ENCODE data around the gene ZCWPW1. TPM values are rescaled to one million over a fixed set of nuclear protein-coding genes. Genes with fewer than 3 reads are reported as not detected.

Gene ZCWPW1
- total and polyA plus RNA-seq, 2 donors, result 4.8 to 33.9 TPM

- no peaks in the 10 kb centered on the region for H3K27me3 ChIP-seq (ENCODE audit: control insufficient read depth in 2 of 2, insufficient read depth in 1 of 2, low read length in 1 of 2)
- H3K9me3 ChIP-seq (ENCODE audit: control insufficient read depth in 2 of 2, insufficient read depth in 1 of 2, low read length in 1 of 2), result no peaks in the 10 kb centered on the region
- over 99% methylated on average over 3 of the region's 3 CpGs for WGBS
- peaks cover 0 to 14% of the 10 kb centered on the region in 2 donors for H3K4me1 ChIP-seq (ENCODE audit: control insufficient read depth in 2 of 2, insufficient read depth in 2 of 2, low read length in 2 of 2)
- H3K4me3 ChIP-seq (ENCODE audit: low read length in 2 of 2), result no peak overlapping the region
- H3K27ac ChIP-seq (ENCODE audit: low read depth in 1 of 2, low read length in 1 of 2), result no peak overlapping the region
- no peaks in the 10 kb centered on the region for H3K36me3 ChIP-seq (ENCODE audit: control insufficient read depth in 2 of 2, insufficient read depth in 2 of 2, low read length in 1 of 2)
- no peak for DNase-seq (ENCODE audit: low read depth in 6 of 9, low spot score in 9 of 9)
Observed at GRCh38 chr7:100400041-100400440, 28.5 kb downstream of the ZCWPW1 start.

DNA sequence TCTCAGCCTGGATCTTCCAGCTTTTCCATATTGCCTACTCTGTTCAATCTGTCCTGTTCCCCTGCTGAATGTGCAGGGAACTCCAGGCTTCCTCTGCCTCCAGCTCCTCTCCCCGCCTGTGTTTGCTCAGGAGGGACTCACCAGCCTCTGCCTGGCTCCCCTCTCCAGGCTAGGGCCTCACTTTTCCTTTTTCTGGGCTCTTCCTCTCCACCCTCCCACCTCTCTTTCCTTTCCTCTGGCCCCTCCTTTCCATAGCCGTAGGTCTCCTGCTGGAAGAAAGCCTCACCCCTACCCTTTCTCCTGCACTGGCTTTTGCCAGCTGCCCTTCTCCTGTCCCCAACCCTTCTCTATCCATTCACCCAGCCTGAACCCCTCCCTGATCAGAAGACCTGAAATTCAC lies 30.3 kb downstream of the ZCWPW1 start:
- 84% methylated on average over 2 of the region's 2 CpGs for WGBS
- Histone ChIP-seq H3K27me3 (ENCODE audit: control insufficient read depth in 2 of 2, insufficient read depth in 1 of 2, low read length in 1 of 2) (no peaks in the 10 kb centered on the region), H3K9me3 (ENCODE audit: control insufficient read depth in 2 of 2, insufficient read depth in 1 of 2, low read length in 1 of 2) (no peaks in the 10 kb centered on the region), H3K27ac (ENCODE audit: low read depth in 1 of 2, low read length in 1 of 2) (no peak overlapping the region), H3K4me1 (ENCODE audit: control insufficient read depth in 2 of 2, insufficient read depth in 2 of 2, low read length in 2 of 2) (peaks cover 0 to 19% of the 10 kb centered on the region in 2 donors), H3K36me3 (ENCODE audit: control insufficient read depth in 2 of 2, insufficient read depth in 2 of 2, low read length in 1 of 2) (no peaks in the 10 kb centered on the region), H3K4me3 (ENCODE audit: low read length in 2 of 2) (no peak overlapping the region)
- DNase-seq (ENCODE audit: low read depth in 6 of 9, low spot score in 9 of 9), result no peak

DNA sequence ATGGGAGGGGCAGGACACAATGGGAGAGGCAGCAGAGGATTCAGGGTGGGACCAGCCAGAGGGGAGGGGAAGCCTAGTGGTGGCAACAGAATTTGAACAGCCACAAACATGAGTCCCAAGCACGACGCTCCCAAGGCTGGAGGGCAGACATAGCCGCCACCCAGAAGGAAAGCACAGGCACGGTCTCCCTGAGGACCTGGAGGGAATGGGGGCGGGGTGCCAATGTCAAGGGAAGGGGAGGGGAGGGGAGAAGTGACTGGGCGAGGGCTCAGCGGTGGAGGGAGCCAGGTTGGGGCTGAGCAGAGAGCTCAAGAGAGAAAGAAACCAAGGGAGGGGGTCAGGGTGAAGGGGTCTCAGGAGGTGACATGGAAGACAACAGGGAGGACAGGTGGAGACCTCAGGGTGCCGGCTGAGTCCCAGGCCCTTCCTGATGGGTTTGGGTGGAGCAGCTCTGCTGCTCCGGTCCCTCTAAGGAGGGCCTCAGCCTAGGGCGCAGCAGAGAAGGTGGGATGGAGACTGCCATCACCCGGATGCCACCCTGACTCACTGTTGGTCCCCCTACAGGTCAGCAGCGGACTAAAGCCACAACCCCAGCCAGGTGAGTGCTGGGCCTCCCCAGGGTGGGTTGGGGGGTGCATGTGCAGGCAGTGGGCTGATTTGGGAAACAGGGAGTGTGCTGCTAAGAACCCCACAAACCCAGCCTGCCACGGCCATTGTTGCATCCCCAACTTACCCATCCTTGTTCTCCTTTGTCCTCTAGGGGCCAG lies 31.0 kb downstream of the ZCWPW1 start:
- no peak overlapping the region for H3K4me3 ChIP-seq (ENCODE audit: low read length in 2 of 2)
- no peaks in the 10 kb centered on the region for H3K36me3 ChIP-seq (ENCODE audit: control insufficient read depth in 2 of 2, insufficient read depth in 2 of 2, low read length in 1 of 2)
- no peak for DNase-seq (ENCODE audit: low read depth in 6 of 9, low spot score in 9 of 9)
- H3K4me1 ChIP-seq (ENCODE audit: control insufficient read depth in 2 of 2, insufficient read depth in 2 of 2, low read length in 2 of 2), result peaks cover 0 to 19% of the 10 kb centered on the region in 2 donors
- H3K27me3 ChIP-seq (ENCODE audit: control insufficient read depth in 2 of 2, insufficient read depth in 1 of 2, low read length in 1 of 2), result no peaks in the 10 kb centered on the region
- 94% methylated on average over 13 of the region's 13 CpGs for WGBS
- no peaks in the 10 kb centered on the region for H3K9me3 ChIP-seq (ENCODE audit: control insufficient read depth in 2 of 2, insufficient read depth in 1 of 2, low read length in 1 of 2)
- no peak overlapping the region for H3K27ac ChIP-seq (ENCODE audit: low read depth in 1 of 2, low read length in 1 of 2)

DNA sequence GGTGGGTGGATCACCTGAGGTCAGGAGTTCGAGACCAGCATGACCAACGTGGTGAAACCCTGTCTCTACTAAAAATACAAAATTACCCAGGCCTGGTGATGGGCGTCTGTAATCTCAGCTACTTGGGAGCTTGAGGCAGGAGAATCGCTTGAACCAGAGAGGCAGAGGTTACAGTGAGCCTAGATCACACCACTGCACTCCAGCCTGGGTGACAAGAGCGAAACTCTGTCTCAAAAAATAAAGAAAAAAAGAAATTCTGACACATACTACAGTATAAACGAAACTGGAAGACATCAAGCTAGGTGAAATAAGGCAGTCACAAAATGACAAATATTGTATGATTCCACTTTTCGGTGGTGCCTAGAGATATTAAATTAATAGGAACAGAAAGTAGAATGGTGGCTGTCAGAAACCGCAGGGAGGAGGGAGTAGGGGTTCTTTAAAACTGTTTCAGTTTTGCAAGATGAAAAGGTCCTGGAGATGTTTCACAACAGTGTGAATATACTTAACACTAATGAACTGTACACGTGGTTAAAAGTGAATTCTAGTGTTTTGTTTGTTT lies 32.0 kb downstream of the ZCWPW1 start:
- WGBS, result 69% methylated on average over 9 of the region's 9 CpGs
- H3K27me3 ChIP-seq (ENCODE audit: control insufficient read depth in 2 of 2, insufficient read depth in 1 of 2, low read length in 1 of 2), result no peaks in the 10 kb centered on the region

DNA sequence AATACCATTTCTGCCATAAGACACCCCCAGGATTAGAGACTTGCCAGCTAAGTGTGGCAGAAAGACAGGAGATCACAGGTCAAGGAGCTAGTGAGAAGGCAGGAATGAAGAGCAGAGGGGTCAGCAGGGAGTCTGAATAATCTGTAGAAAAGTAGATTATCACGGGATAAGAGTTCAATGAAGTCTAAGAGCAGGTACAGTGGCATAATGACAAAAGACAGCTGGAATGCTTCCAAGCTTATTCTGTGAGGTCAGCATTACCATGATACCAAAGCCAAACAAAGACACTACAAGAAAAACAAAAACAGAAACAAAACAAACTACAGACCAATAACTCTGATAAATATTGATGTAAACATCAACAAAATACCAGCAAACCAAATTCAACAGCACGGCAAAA lies 34.4 kb downstream of the ZCWPW1 start:
- Histone ChIP-seq H3K27ac (ENCODE audit: low read depth in 1 of 2, low read length in 1 of 2) (no peak overlapping the region), H3K9me3 (ENCODE audit: control insufficient read depth in 2 of 2, insufficient read depth in 1 of 2, low read length in 1 of 2) (no peaks in the 10 kb centered on the region), H3K36me3 (ENCODE audit: control insufficient read depth in 2 of 2, insufficient read depth in 2 of 2, low read length in 1 of 2) (no peaks in the 10 kb centered on the region), H3K27me3 (ENCODE audit: control insufficient read depth in 2 of 2, insufficient read depth in 1 of 2, low read length in 1 of 2) (no peaks in the 10 kb centered on the region), H3K4me3 (ENCODE audit: low read length in 2 of 2) (no peak overlapping the region), H3K4me1 (ENCODE audit: control insufficient read depth in 2 of 2, insufficient read depth in 2 of 2, low read length in 2 of 2) (peaks cover 0 to 22% of the 10 kb centered on the region in 2 donors)
- no peak for DNase-seq (ENCODE audit: low read depth in 6 of 9, low spot score in 9 of 9)
- 94% methylated on average over 2 of the region's 2 CpGs for WGBS

More for the DNA sequence above, 32.0 kb downstream of the ZCWPW1 start:
- Histone ChIP-seq H3K4me3 (ENCODE audit: low read length in 2 of 2) (no peak overlapping the region), H3K27ac (ENCODE audit: low read depth in 1 of 2, low read length in 1 of 2) (peak overlapping the region in 1 of 2 donors; percentile 13), H3K4me1 (ENCODE audit: control insufficient read depth in 2 of 2, insufficient read depth in 2 of 2, low read length in 2 of 2) (peaks cover 0 to 19% of the 10 kb centered on the region in 2 donors), H3K9me3 (ENCODE audit: control insufficient read depth in 2 of 2, insufficient read depth in 1 of 2, low read length in 1 of 2) (no peaks in the 10 kb centered on the region), H3K36me3 (ENCODE audit: control insufficient read depth in 2 of 2, insufficient read depth in 2 of 2, low read length in 1 of 2) (no peaks in the 10 kb centered on the region)
- DNase-seq (ENCODE audit: low read depth in 6 of 9, low spot score in 9 of 9), result peak in 1 of 9 donors; percentile 51

- peaks cover 0 to 20% of the 10 kb centered on the region in 2 donors for H3K4me1 ChIP-seq (ENCODE audit: control insufficient read depth in 2 of 2, insufficient read depth in 2 of 2, low read length in 2 of 2)
Observed at GRCh38 chr7:100393233-100393905, 35.1 kb downstream of the ZCWPW1 start.

DNA sequence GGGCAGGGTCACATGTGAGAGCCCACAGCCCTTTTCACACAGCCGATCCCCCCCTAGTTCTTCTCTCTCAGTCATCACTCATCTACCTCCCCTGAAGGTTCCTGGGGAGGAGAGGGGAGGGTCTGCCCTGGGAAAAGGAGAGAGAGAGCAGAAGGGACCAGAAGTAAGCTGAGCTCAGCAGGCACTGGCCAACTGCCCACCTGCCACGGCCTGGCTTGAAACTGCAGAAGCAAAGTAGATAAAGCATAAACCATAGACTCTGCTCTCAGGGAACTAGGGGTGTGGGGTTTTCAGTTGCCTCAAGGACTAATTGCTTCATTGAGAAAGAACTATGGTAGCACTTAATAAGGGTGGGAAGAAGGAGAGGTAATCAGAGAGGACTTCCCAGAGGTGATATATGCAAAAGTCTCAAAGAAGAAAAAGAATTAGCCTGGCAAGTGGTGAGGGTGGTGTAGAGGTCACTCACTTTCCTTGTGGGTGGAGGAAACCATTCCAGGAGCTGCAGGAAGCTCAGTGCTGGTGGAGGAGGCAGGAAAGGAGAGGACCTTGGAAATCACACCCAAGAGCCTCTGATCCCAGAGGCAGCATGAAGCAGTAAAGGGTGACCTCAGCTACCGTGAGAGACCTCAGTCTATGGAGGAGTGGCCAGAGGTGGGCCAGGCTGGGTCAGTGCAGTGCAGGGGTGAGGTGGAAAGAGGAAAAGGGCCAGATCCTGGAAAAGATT lies 38.1 kb downstream of the ZCWPW1 start:
- Histone ChIP-seq H3K27me3 (ENCODE audit: control insufficient read depth in 2 of 2, insufficient read depth in 1 of 2, low read length in 1 of 2) (no peaks in the 10 kb centered on the region), H3K9me3 (ENCODE audit: control insufficient read depth in 2 of 2, insufficient read depth in 1 of 2, low read length in 1 of 2) (no peaks in the 10 kb centered on the region), H3K27ac (ENCODE audit: low read depth in 1 of 2, low read length in 1 of 2) (no peak overlapping the region), H3K36me3 (ENCODE audit: control insufficient read depth in 2 of 2, insufficient read depth in 2 of 2, low read length in 1 of 2) (no peaks in the 10 kb centered on the region), H3K4me3 (ENCODE audit: low read length in 2 of 2) (no peak overlapping the region), H3K4me1 (ENCODE audit: control insufficient read depth in 2 of 2, insufficient read depth in 2 of 2, low read length in 2 of 2) (peaks cover 0 to 7% of the 10 kb centered on the region in 2 donors)
- 93% methylated on average over 3 of the region's 3 CpGs for WGBS
- DNase-seq (ENCODE audit: low read depth in 6 of 9, low spot score in 9 of 9), result no peak

More at GRCh38 chr7:100393233-100393905, 35.1 kb downstream of the ZCWPW1 start:
- Histone ChIP-seq H3K36me3 (ENCODE audit: control insufficient read depth in 2 of 2, insufficient read depth in 2 of 2, low read length in 1 of 2) (no peaks in the 10 kb centered on the region), H3K27ac (ENCODE audit: low read depth in 1 of 2, low read length in 1 of 2) (no peak overlapping the region), H3K9me3 (ENCODE audit: control insufficient read depth in 2 of 2, insufficient read depth in 1 of 2, low read length in 1 of 2) (no peaks in the 10 kb centered on the region), H3K27me3 (ENCODE audit: control insufficient read depth in 2 of 2, insufficient read depth in 1 of 2, low read length in 1 of 2) (no peaks in the 10 kb centered on the region), H3K4me3 (ENCODE audit: low read length in 2 of 2) (no peak overlapping the region)
- DNase-seq (ENCODE audit: low read depth in 6 of 9, low spot score in 9 of 9), result no peak
- WGBS, result 88% methylated on average over 4 of the region's 4 CpGs

GRCh38 chr7:100389437-100390088 lies 38.9 kb downstream of the ZCWPW1 start:
- WGBS, result 90% methylated on average over 9 of the region's 9 CpGs
- Histone ChIP-seq H3K27me3 (ENCODE audit: control insufficient read depth in 2 of 2, insufficient read depth in 1 of 2, low read length in 1 of 2) (no peaks in the 10 kb centered on the region), H3K36me3 (ENCODE audit: control insufficient read depth in 2 of 2, insufficient read depth in 2 of 2, low read length in 1 of 2) (no peaks in the 10 kb centered on the region), H3K4me3 (ENCODE audit: low read length in 2 of 2) (no peak overlapping the region), H3K27ac (ENCODE audit: low read depth in 1 of 2, low read length in 1 of 2) (no peak overlapping the region), H3K4me1 (ENCODE audit: control insufficient read depth in 2 of 2, insufficient read depth in 2 of 2, low read length in 2 of 2) (peaks cover 0 to 7% of the 10 kb centered on the region in 2 donors), H3K9me3 (ENCODE audit: control insufficient read depth in 2 of 2, insufficient read depth in 1 of 2, low read length in 1 of 2) (no peaks in the 10 kb centered on the region)
- no peak for DNase-seq (ENCODE audit: low read depth in 6 of 9, low spot score in 9 of 9)

All from thymus (tissue), 11 donors.